GM19438 (cell line): ENCODE measurements around the gene PDE6G.

Experiments
- ATAC-seq: cut with Tn5 transposase; IDR thresholded peaks from one replicate; pipeline ENCODE4 v1.9.1; 2021; ENCODE audit warnings: low read depth; ENCODE audit not compliant: unreplicated experiment

PDE6G gene

GRCh38 chr17:81664051-81664470 is 7.7 kb upstream of the PDE6G start:
- no peak for ATAC-seq

GRCh38 chr17:81662002-81662401 is 5.7 kb upstream of the PDE6G start:
- no peak for ATAC-seq

GRCh38 chr17:81660441-81660840 is 4.1 kb upstream of the PDE6G start:
- no peak for ATAC-seq

- ATAC-seq: no peak
Observed at GRCh38 chr17:81659038-81659437, 2.7 kb upstream of the PDE6G start.

GRCh38 chr17:81656835-81657234 is 493 bp upstream of the PDE6G start:
- ATAC-seq: no peak

- no peak for ATAC-seq
Observed at GRCh38 chr17:81655378-81656117, 794 bp downstream of the PDE6G start.

GRCh38 chr17:81652906-81653771 is 3.2 kb downstream of the PDE6G start:
- ATAC-seq: no peak

- ATAC-seq: no peak
Observed at GRCh38 chr17:81651692-81652091, 4.7 kb downstream of the PDE6G start.

- ATAC-seq: no peak
Observed at GRCh38 chr17:81650951-81651350, 5.4 kb downstream of the PDE6G start.

GRCh38 chr17:81648707-81649085 is 7.6 kb downstream of the PDE6G start:
- no peak for ATAC-seq

GRCh38 chr17:81648013-81648706 is 8.2 kb downstream of the PDE6G start:
- no peak for ATAC-seq

- no peak for ATAC-seq
Observed at GRCh38 chr17:81647640-81648012, 8.7 kb downstream of the PDE6G start.

- ATAC-seq: no peak
Observed at GRCh38 chr17:81646869-81647600, 9.3 kb downstream of the PDE6G start.

GRCh38 chr17:81644976-81645952 is 11.1 kb downstream of the PDE6G start:
- no peak for ATAC-seq

GRCh38 chr17:81644496-81644895 is 11.8 kb downstream of the PDE6G start:
- no peak for ATAC-seq

GRCh38 chr17:81641825-81642489 is 14.4 kb downstream of the PDE6G start:
- no peak for ATAC-seq

GRCh38 chr17:81640011-81640410 is 16.3 kb downstream of the PDE6G start:
- no peak for ATAC-seq

- ATAC-seq: no peak
Observed at GRCh38 chr17:81638683-81639082, 17.7 kb downstream of the PDE6G start.
